ENCODE results near the gene TBCD.

DNA sequence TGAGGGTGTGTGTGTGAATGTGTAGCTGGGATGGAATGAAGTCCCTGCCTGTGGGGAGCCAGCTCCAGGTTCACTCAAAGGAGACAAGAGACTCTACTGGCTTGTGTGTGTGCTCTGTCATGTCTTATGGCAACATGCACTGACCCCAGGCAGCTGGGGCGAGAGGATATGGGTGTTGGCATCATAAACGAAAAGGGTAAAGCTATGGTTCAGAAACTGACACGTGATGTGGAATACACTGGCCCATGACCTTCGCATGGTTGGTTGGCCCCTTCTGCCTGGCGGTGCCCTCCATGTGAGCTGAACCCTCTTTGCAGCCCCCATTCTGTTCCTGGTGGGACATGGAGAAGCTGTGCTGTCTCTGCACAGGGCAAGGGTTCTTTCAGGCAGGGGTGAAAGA lies 66.1 kb downstream of the TBCD start:
- TF ChIP-seq CTCF (IDR thresholded peaks at IDR 0.05) (no peak), CBFB (CRISPR knock-in tag; IDR thresholded peaks at IDR 0.05; ENCODE audit: low read depth) (no peak)
